ENCODE data around the gene KRABD2.
"Not testable (repeated sequence)": the region's sequence is repeated elsewhere in the genome, so short reads cannot be mapped to it uniquely, and the experiment has no call there.

KRABD2 gene

GRCh38 chr17:8376271-8377067 lies at the start of gene KRABD2:
Gene KRABD2, minus strand, starts transcription at chr17:8376704.
- DNase-seq (ENCODE audit: low spot score), result peak; percentile 92
- peak; percentile 32 for FAIRE-seq

DNA sequence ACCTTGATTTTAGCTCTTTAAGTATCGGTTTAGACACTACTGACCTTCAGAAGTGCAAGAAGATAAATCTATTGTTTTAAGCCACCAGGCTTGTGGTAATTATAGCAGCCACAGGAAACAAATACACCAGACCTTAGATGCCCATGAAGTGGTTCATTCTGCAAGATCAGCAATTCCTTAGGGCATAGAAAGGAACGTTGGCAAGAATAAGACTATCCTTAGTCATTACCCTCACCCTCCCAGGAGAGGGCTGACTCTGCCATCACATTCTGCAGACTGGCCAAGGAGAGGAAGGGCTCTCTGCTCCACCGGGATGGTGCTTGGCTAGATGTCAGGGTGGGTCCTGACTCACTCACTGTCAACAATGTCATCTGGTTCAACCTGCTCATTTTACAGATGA lies 45.1 kb upstream of the KRABD2 start:
- no peak for FAIRE-seq
- no peak for DNase-seq (ENCODE audit: low spot score)

GRCh38 chr17:8420041-8420934 lies 43.8 kb upstream of the KRABD2 start:
- FAIRE-seq, result no peak
- no peak for DNase-seq (ENCODE audit: low spot score)

GRCh38 chr17:8419305-8419704 lies 42.8 kb upstream of the KRABD2 start:
- FAIRE-seq, result no peak

GRCh38 chr17:8418471-8418870 lies 42.0 kb upstream of the KRABD2 start:
- FAIRE-seq (no peak), DNase-seq (ENCODE audit: low spot score) (no peak)

More at GRCh38 chr17:8419305-8419704, 42.8 kb upstream of the KRABD2 start:
- DNase-seq (ENCODE audit: low spot score), result no peak

GRCh38 chr17:8417806-8418205 lies 41.3 kb upstream of the KRABD2 start:
- no peak for FAIRE-seq
- DNase-seq (ENCODE audit: low spot score), result no peak

- FAIRE-seq (no peak), DNase-seq (ENCODE audit: low spot score) (no peak)
These were observed 37.4 kb upstream of the KRABD2 start for GRCh38 chr17:8413938-8414337.

DNA sequence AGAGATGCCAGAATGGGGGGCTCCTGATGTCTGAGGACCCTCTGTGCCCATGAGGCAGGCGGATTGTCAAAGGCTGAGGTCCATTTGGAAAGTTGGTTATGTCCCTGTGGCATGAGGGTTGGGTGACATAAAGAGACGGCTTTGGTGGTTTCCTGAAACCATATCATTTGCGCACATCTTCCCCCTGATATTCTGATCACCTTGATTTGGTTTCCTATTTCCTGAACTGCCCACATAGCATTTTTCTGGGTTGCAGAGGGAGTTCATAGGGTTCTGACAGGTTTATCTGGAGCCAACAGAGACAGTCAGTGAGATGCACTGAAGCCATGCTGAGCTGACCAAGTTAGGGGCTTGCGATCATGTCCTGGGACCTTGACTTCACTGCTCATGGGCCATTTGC lies 36.8 kb upstream of the KRABD2 start:
- DNase-seq (ENCODE audit: low spot score), result no peak
- no peak for FAIRE-seq

DNA sequence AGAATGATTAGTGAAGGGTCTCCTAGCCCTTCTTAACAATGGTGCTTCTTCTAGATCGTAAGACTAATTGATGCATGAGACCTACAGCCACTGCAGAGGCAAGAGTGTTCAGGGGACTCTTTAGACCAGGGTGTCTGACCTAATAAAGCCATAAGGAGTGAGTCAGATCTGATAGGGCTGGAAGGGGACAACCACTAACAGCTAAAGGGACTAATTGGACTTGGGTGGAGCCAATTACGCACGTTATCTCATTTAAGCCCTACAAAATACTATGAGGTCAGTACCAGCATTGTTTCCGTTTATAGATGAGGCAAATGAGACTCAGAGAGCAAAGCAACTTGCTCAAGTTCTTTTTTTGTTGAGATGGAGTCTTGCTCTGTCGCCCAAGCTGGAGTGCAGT lies 35.6 kb upstream of the KRABD2 start:
- DNase-seq (ENCODE audit: low spot score), result no peak
- FAIRE-seq, result no peak

DNA sequence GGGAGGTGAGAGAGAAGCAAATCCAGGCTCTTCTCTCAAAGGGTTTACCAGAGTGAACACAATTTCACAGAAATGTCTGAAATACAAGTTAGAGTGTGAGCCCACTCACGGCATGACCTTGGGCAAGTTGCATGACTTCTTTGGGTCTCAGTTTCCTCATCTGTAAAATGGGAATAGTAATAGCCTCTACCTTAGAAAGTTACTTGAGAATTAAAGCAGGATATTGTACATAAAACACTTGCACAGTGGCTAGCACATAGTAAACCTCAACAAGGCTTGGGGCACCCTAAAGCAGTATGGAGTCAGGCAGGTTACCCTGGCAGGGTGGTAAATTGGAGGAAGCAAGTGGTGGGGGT lies 34.4 kb upstream of the KRABD2 start:
- DNase-seq (ENCODE audit: low spot score) (no peak), FAIRE-seq (no peak)

GRCh38 chr17:8409966-8410882 lies 33.7 kb upstream of the KRABD2 start:
- no peak for FAIRE-seq

DNA sequence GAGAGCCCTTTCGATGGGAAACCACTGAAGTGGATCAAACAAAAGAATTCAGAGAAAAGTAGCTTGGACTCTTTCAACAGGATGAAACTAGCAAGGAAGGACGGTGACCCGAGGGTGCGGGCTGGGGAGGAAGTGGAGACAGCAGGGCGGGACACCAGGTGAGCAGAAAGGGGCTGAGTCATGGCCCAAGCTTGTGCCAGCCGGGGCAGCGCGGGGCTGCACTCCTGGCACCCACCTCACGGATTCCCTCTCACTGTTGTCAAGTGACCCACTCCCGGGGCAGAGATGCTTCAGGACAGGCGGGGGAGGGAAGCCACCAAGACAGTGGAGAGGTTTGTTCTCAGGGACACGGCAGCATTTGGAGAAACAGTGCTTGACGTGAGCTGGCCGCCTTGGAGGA lies 31.9 kb upstream of the KRABD2 start:
- FAIRE-seq (no peak), DNase-seq (ENCODE audit: low spot score) (peak; percentile 72)

More at GRCh38 chr17:8409966-8410882, 33.7 kb upstream of the KRABD2 start:
- peak; percentile 64 for DNase-seq (ENCODE audit: low spot score)

DNA sequence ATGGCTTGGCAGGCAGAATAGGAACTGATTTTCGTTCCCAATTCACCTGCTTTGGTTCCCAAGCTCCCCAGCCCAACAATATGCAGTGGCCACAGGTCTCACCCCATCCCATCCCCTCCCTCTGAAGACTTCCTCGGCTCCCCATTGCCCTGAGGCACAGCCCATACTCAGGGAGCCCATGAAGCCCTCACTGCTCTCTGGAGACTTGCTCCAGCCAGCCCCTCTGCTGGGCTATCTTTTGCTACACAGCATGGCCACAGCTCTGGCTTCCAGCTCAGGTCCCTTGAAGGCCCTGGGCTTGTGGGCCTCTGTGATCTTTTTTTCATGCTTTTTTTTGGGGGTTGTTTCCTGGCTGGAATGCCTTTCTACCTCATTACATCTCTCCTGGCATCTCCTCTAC lies 29.7 kb upstream of the KRABD2 start:
- no peak for FAIRE-seq
- no peak for DNase-seq (ENCODE audit: low spot score)

GRCh38 chr17:8405499-8406016 lies 29.1 kb upstream of the KRABD2 start:
- FAIRE-seq, result no peak
- DNase-seq (ENCODE audit: low spot score), result no peak

DNA sequence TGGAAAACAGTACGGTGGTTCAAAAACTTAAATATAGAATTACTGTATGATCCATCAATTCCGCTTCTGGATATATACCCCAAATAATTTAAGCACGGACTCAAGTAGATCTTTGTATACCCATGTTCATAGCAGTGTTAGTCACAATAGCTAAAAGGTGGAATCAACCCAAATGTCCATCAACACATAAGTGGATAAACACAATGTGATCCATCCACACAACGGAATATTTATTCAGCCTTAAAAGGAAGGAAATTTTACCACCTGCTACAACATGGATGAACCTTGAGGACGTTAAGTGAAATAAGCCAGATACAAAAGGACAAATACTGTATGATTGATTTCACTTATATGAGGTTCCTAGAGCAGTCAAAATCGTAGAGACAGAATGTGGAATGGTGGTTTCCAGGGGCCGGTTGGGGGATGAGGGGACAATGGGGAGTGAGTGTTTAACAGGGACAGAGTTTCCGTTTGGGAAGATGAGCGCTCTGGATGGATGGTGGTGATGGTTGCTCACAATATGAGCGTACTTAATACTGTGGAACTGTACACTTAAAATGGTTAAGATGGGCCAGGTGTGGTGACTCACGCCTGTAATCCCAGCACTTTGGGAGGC lies 26.5 kb upstream of the KRABD2 start:
- FAIRE-seq, result no peak
- DNase-seq (ENCODE audit: low spot score), result no peak

GRCh38 chr17:8401107-8401506 lies 24.6 kb upstream of the KRABD2 start:
- DNase-seq (ENCODE audit: low spot score) (no peak), FAIRE-seq (no peak)

DNA sequence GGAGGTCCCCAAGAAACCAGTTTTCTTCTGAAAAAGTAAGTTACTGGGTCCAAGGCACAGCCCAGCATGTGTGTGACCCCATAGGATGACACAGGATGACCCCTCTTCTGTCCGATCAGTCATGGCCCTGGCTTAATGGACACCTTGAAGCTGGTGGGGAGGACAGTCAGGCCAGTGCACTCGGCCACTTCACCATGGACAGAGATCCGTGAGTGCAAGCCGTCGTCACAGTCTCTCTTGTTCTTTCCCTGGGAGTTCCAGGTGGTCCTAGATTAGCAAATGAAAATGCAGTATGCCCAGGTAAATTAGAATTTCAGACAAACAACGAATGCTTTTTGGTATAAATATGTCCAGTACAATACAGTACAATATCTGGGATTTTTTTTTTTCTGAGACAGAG lies 22.5 kb upstream of the KRABD2 start:
- FAIRE-seq (no peak), DNase-seq (ENCODE audit: low spot score) (no peak)

DNA sequence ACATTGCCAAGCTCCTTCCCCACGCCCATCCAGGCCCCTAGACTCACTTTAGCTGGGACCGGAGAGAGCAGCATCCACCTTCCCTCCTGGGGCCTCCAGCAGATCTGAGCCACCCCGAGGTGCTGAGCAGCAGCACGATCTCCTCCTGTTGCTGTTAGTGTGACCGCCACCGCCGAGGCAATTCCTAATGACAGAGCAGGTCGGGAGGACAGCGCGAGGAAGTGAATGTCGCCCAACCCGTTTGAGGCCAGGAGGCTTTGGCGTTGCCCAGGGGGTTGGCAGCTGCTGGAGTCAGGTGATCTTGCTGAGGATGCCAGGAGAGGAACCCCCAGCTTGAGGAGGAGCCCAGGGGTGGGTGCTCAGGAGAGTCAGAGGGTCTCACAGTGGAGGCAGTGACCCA lies 21.1 kb upstream of the KRABD2 start, which contains the start of gene RNF222:
Gene RNF222 (minus strand): TSS at position 192 of the 400 bp plus-strand sequence. CDS start 4,366 bp downstream, outside the sequence.
- FAIRE-seq, result no peak
- DNase-seq (ENCODE audit: low spot score), result no peak

- DNase-seq (ENCODE audit: low spot score); FAIRE-seq: not testable (repeated sequence)
These were observed 18.0 kb upstream of the KRABD2 start for GRCh38 chr17:8394497-8394896.

- FAIRE-seq, result no peak
- no peak for DNase-seq (ENCODE audit: low spot score)
These were observed 17.1 kb upstream of the KRABD2 start for GRCh38 chr17:8393470-8394231.
